GM12801 (cell line): ENCODE results near the gene MSL1.

Experiments
- TF ChIP-seq, protein P1 (sequence below): IDR thresholded peaks from one replicate; pipeline ENCODE4 v1.5.1; 2011; ENCODE audit warnings: control low read depth; ENCODE audit not compliant: insufficient read length; ENCODE audit errors: extremely low read depth

Gene MSL1

DNA sequence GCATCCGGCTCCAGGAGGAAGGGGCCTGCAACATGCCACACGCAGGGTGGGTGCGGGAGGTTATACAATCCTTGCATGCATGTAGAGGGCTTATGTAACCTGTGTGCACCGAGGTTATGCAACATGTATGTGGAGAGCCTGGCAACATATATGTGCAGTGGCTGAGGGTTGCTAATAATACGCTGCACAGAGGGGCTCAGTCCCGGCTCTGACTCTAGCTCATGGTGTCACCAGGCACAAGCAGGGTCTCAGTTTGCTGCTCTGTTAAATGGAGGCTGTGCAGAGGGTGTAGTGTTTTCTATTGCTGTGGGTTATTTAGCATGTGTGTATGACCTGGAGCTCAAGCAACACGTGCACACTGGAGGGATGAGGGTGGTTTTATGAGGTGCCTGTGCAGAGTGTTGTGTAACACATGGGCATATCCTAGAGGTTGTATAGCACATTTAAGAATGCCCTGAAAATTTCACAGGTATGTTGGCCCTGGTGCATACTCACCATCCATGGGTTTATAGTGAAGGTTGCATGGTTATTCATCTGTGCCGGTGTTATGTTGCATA, 45.8 kb upstream of the MSL1 start:
- TF ChIP-seq, protein P1, sequence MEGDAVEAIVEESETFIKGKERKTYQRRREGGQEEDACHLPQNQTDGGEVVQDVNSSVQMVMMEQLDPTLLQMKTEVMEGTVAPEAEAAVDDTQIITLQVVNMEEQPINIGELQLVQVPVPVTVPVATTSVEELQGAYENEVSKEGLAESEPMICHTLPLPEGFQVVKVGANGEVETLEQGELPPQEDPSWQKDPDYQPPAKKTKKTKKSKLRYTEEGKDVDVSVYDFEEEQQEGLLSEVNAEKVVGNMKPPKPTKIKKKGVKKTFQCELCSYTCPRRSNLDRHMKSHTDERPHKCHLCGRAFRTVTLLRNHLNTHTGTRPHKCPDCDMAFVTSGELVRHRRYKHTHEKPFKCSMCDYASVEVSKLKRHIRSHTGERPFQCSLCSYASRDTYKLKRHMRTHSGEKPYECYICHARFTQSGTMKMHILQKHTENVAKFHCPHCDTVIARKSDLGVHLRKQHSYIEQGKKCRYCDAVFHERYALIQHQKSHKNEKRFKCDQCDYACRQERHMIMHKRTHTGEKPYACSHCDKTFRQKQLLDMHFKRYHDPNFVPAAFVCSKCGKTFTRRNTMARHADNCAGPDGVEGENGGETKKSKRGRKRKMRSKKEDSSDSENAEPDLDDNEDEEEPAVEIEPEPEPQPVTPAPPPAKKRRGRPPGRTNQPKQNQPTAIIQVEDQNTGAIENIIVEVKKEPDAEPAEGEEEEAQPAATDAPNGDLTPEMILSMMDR, result no peak

DNA sequence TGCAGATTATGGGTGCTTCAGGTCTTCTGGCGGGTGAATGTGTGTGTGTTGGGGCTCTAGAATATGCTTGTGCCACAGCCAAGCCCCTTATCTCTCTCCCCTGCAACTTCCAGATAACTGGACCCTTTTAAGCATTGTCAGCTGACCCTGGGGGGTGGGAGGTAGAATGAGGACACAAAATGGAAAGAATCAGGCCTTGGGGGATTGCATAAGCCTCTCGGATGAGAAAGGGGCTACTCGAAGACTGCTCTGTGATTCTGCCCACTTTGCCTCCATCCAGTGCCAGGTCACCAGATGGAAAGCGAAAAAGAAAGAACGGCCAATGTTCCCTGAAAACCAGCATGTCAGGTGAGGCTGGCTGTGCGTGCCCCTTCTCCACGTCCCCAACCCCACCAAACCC, 45.2 kb upstream of the MSL1 start:
- TF ChIP-seq, protein P1, result no peak

DNA sequence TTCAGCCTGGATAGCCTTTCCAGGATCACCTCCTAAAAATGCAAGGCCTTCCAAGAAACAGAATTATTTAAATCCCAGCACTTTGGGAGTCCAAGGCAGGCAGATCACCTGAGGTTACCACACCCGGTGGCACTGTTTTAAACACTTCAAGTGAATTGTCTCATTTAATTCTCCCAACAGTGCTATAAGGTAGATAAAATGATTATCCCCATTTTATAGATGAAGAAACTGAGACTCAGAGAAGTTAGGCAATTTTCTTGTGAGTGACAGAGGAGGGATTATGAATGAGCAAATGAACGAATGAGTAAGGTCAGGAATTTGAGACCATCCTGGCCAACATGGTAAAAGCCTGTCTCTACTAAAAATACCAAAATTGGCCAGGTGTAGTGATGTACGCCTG, 42.2 kb upstream of the MSL1 start:
- TF ChIP-seq, protein P1, result no peak

DNA sequence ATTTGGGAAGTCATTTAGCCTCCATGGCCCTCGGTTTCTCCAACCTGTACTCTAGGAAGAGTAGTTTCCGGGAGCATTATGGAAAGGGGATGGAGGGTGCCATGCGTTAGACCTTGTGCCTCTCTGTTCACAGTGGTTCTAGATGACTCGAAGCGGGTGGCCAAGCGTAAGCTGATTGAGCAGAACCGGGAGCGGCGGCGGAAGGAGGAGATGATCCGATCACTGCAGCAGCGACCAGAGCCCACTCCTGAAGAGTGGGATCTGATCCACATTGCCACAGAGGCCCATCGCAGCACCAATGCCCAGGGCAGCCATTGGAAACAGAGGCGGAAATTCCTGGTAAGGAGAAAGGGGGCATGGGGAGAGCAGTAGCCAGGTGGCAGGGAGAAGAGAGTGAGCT, 37.3 kb upstream of the MSL1 start:
- TF ChIP-seq, protein P1, result no peak

DNA sequence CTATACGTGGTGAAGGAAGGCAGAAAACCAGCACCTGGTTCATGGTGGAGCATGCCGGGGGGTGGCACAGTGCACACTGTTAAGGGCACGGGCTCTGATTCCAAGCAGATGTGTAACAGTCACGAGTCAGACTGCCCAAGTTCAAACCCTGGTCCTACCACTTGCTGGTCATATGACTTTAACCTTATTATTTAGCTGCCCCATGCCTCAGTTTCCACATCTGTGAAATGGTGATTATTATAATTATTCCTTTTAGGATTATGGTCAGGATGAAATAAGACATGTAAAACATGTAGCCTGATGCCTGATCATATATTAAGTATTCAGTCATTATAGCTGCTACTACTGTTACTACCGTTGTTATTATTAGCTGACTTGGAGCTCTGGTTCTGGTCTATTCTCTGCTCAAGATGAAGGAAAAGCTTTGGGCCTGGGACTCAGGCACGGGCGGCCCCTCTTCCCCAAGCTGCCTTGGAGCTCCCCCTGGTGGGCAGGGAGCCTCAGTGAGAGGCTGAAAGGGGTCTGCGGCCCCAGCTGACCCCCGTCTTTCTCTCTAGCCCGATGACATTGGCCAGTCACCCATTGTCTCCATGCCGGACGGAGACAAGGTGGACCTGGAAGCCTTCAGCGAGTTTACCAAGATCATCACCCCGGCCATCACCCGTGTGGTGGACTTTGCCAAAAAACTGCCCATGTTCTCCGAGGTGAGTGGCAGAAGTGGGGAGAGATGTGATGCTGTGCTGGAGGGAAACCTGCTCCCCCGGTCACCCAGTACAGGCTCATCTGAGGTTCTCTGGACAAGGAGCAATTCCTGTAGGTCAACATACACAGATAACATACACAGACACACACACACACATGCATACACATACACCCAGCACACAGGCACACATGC, 35.4 kb upstream of the MSL1 start:
- TF ChIP-seq, protein P1, result no peak

DNA sequence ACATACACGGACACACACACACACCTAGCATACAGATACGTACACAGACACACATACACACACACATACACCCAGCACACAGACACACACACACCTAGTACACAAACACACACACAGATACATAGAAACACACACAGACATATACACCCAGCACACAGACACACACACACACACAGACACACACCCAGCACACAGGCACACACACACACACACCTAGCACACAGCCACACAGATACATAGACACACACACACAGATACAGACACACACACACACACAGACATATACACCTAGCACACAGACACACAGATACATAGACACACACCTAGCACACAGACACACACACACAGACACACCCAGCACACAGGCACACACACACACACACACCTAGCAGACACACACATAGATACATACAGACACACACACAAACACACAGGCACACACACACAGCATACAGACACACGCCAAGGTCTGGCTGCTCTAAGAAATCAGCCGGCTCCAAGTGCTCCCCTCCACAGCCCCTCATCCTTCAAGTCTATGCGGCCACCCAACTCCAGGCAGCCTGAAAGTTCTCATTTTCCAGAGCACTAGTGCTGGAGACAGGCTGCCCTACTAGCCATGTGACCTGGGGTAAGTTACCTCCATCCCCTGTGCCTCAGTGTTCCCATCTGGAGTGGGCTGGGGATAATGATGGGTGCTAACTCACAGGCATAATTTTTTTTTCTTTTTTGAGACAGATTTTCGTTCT, 34.5 kb upstream of the MSL1 start:
- TF ChIP-seq, protein P1, result no peak
